H1 (cell line): ENCODE data around the gene C6orf136. TPM values are rescaled to one million over a fixed set of nuclear protein-coding genes. Genes with fewer than 3 reads are reported as not detected.
A peak's percentile ranks its signal among the peaks of the same experiment; 100 is the strongest.

Experiments
- CTCF ChIA-PET: fragments of 300-600 bp; sonication (Branson Sonifier 250); formaldehyde crosslinking; loops from one replicate; lab custom pipeline; 2021; ENCODE audit not compliant: partially characterized antibody; lab: Charles Lee
- POLR2A ChIA-PET: fragments of 300-600 bp; sonication (Branson Sonifier 250); formaldehyde crosslinking; loops from one replicate; lab custom pipeline; 2021; ENCODE audit warnings: inconsistent platforms; ENCODE audit not compliant: partially characterized antibody; lab: Charles Lee
- DNase-seq, 2 experiments: peaks; one replicate each; pipeline versions ENCODE4 v3.0.0 to v3.0.0-alpha.2; 2010 to 2022; ENCODE audit warnings: low spot score in 2 of 2, low read depth in 1 of 2, mixed read lengths in 1 of 2
- FAIRE-seq: peaks from 2 replicates; lab custom pipeline; 2011; peaks lifted over from hg19 to GRCh38; lab: Jason Lieb, UNC
- H2AFZ ChIP-seq: 2 replicates; pipeline ENCODE4 v1.8.1; 2012; ENCODE audit warnings: low read length, inconsistent platforms
- H2AK5ac ChIP-seq: 2 replicates; pipeline ENCODE4 v1.6.1; 2013; ENCODE audit warnings: low read depth, low read length
- H2BK120ac ChIP-seq: replicated peaks from 2 replicates; pipeline ENCODE3; 2013; ENCODE audit warnings: low read depth, low read length, inconsistent platforms
- H2BK12ac ChIP-seq: 2 replicates; pipeline ENCODE4 v1.6.1; 2013; ENCODE audit warnings: low read depth, low read length
- H2BK15ac ChIP-seq: 2 replicates; pipeline ENCODE4 v1.6.1; 2013; ENCODE audit warnings: low read length
- H2BK20ac ChIP-seq: 2 replicates; pipeline ENCODE4 v1.6.1; 2013; ENCODE audit warnings: low read length
- H2BK5ac ChIP-seq: 2 replicates; pipeline ENCODE4 v1.6.1; 2013; ENCODE audit warnings: low read depth, low read length
- H3K14ac ChIP-seq: 2 replicates; pipeline ENCODE4 v1.6.1; 2013; ENCODE audit warnings: inconsistent platforms; ENCODE audit not compliant: insufficient read length
- H3K18ac ChIP-seq: 2 replicates; pipeline ENCODE4 v1.6.1; 2013; ENCODE audit warnings: low read length; ENCODE audit errors: extremely low read depth
- H3K23ac ChIP-seq: 2 replicates; pipeline ENCODE4 v1.6.1; 2013; ENCODE audit warnings: inconsistent platforms; ENCODE audit not compliant: insufficient read length
- H3K23me2 ChIP-seq: 2 replicates; pipeline ENCODE4 v1.6.1; 2013; ENCODE audit warnings: low read depth, low read length
- H3K27ac ChIP-seq: 2 replicates; pipeline ENCODE4 v1.6.1; 2011; ENCODE audit warnings: low read depth, low read length, inconsistent platforms
- H3K27me3 ChIP-seq, 4 experiments: replicated peaks in 1 of 4; 1 replicate in 1 of 4; 2 replicates in 3 of 4; pipeline versions ENCODE4 v1.6.1 to v1.8.1; 2011 to 2013; ENCODE audit warnings: low read length in 3 of 4, mild to moderate bottlenecking in 3 of 4, inconsistent platforms in 2 of 4, mixed read lengths in 2 of 4, moderate library complexity in 1 of 4; ENCODE audit not compliant: control insufficient read depth in 3 of 4, insufficient read depth in 3 of 4; ENCODE audit errors: extremely low read depth in 1 of 4
- H3K36me3 ChIP-seq, 4 experiments: 2 replicates each; pipeline versions ENCODE4 v1.6.1 to v1.8.1; 2011 to 2013; ENCODE audit warnings: mild to moderate bottlenecking in 4 of 4, low read length in 3 of 4, moderate library complexity in 2 of 4, control low read depth in 1 of 4, inconsistent platforms in 1 of 4; ENCODE audit not compliant: insufficient read depth in 4 of 4, control insufficient read depth in 2 of 4
- H3K4ac ChIP-seq: replicated peaks from 2 replicates; pipeline ENCODE3; 2013; ENCODE audit warnings: low read length, low read depth, mixed read lengths, inconsistent platforms; ENCODE audit not compliant: insufficient read length
- H3K4me1 ChIP-seq, 4 experiments: replicated peaks in 1 of 4; 1 replicate in 1 of 4; 2 replicates in 3 of 4; pipeline versions ENCODE4 v1.6.1 to v1.8.1; 2011 to 2013; ENCODE audit warnings: low read length in 3 of 4, inconsistent platforms in 2 of 4, mixed read lengths in 1 of 4; ENCODE audit not compliant: insufficient read depth in 4 of 4, control insufficient read depth in 3 of 4
- H3K4me2 ChIP-seq, 2 experiments: 2 replicates each; pipeline versions ENCODE4 v1.6.1 to v1.8.1; 2011 to 2013; ENCODE audit warnings: low read depth in 2 of 2, low read length in 2 of 2, control low read depth in 1 of 2, inconsistent platforms in 1 of 2, mild to moderate bottlenecking in 1 of 2; ENCODE audit not compliant: insufficient read depth in 1 of 2
- H3K4me3 ChIP-seq, 4 experiments: fragments of 200-600, 300-600 bp in 1 of 4; sonication (generic), shearing (Covaris generic), sonication (Bioruptor Twin) in 1 of 4; 2 replicates each; pipeline versions ENCODE4 v1.5.1 to v1.8.1; 2011 to 2016; ENCODE audit warnings: low read length in 4 of 4, low read depth in 3 of 4, control low read depth in 2 of 4, inconsistent platforms in 2 of 4, mild to moderate bottlenecking in 2 of 4, mixed read lengths in 1 of 4, moderate library complexity in 1 of 4; ENCODE audit not compliant: insufficient read depth in 2 of 4; ENCODE audit errors: extremely low read depth in 1 of 4
- H3K56ac ChIP-seq: replicated peaks from 2 replicates; pipeline ENCODE3; 2013; ENCODE audit warnings: low read depth, mild to moderate bottlenecking, mixed read lengths, low read length, inconsistent platforms; ENCODE audit not compliant: insufficient read length
- H3K79me1 ChIP-seq: 2 replicates; pipeline ENCODE4 v1.6.1; 2013; ENCODE audit warnings: low read depth, low read length, control low read depth
- H3K79me2 ChIP-seq, 2 experiments: 2 replicates each; pipeline versions ENCODE4 v1.6.1 to v1.8.1; 2012 to 2013; ENCODE audit warnings: low read length in 2 of 2, mild to moderate bottlenecking in 2 of 2, inconsistent platforms in 1 of 2; ENCODE audit not compliant: insufficient read depth in 2 of 2, control insufficient read depth in 1 of 2
- H3K9ac ChIP-seq, 4 experiments: replicated peaks in 1 of 4; 1 replicate in 1 of 4; 2 replicates in 3 of 4; pipeline versions ENCODE4 v1.6.1 to v1.8.1; 2011 to 2013; ENCODE audit warnings: low read depth in 3 of 4, low read length in 3 of 4, control low read depth in 2 of 4, mild to moderate bottlenecking in 2 of 4, moderate library complexity in 2 of 4, inconsistent platforms in 1 of 4; ENCODE audit errors: extremely low read depth in 1 of 4
- H3K9me3 ChIP-seq, 2 experiments: 2 replicates each; pipeline versions ENCODE4 v1.6.1 to v1.8.1; 2012 to 2013; ENCODE audit warnings: mild to moderate bottlenecking in 2 of 2, moderate library complexity in 2 of 2, control low read depth in 1 of 2, inconsistent platforms in 1 of 2, low read depth in 1 of 2, low read length in 1 of 2, mixed read lengths in 1 of 2; ENCODE audit not compliant: insufficient read depth in 2 of 2
- H4K20me1 ChIP-seq, 2 experiments: replicated peaks in 1 of 2; 2 replicates each; pipeline versions ENCODE3 to v1.8.1; 2011 to 2013; ENCODE audit warnings: inconsistent platforms in 2 of 2, low read length in 2 of 2, mild to moderate bottlenecking in 1 of 2; ENCODE audit not compliant: insufficient read depth in 2 of 2, control insufficient read depth in 1 of 2
- H4K5ac ChIP-seq: 2 replicates; pipeline ENCODE4 v1.6.1; 2013; ENCODE audit warnings: low read length, low read depth, mixed read lengths, inconsistent platforms; ENCODE audit not compliant: insufficient read length
- H4K8ac ChIP-seq: 2 replicates; pipeline ENCODE4 v1.8.0; 2013; ENCODE audit warnings: mild to moderate bottlenecking, moderate library complexity, low read length, inconsistent platforms; ENCODE audit not compliant: insufficient read depth; ENCODE audit errors: extremely low read depth
- H4K91ac ChIP-seq: replicated peaks from 2 replicates; pipeline ENCODE3; 2013; ENCODE audit warnings: low read length, mixed read lengths, inconsistent platforms; ENCODE audit not compliant: insufficient read length
- CBX5 ChIP-seq: fragments of 300-800, 300-1000 bp; sonication (generic); IDR thresholded peaks from 2 replicates; pipeline ENCODE4 v1.7.1; 2016; ENCODE audit warnings: antibody characterized with exemption, low read length, low read depth
- KDM5A ChIP-seq: fragments of 200-600 bp; IDR thresholded peaks from 2 replicates; pipeline ENCODE4 v1.7.1; 2012; ENCODE audit warnings: mild to moderate bottlenecking, low read length, inconsistent platforms, mixed read lengths
- POLR2A ChIP-seq, 2 experiments: IDR thresholded peaks; 1 replicate in 1 of 2; 2 replicates in 1 of 2; pipeline ENCODE4 v1.6.1; 2011; ENCODE audit warnings: low read depth in 2 of 2, low read length in 2 of 2, mild to moderate bottlenecking in 2 of 2; ENCODE audit errors: control extremely low read depth in 1 of 2
- SP4 ChIP-seq: IDR thresholded peaks from 2 replicates; pipeline ENCODE4 v1.6.1; 2012; ENCODE audit warnings: low read length, inconsistent platforms
- TAF7 ChIP-seq: optimal IDR thresholded peaks from 2 replicates; pipeline ENCODE3; 2011; ENCODE audit warnings: low read depth, mild to moderate bottlenecking, inconsistent platforms, low read length, moderate library complexity, borderline replicate concordance
- polyA plus RNA-seq, 7 experiments: library from polyadenylated mRNA; depleted of rRNA in 3 of 7; stranded (reverse) in 5 of 7; unstranded in 2 of 7; fragments of >200 nt in 5 of 7; fragments of 200-250 nt in 2 of 7; gene quantifications; 1 replicate in 5 of 7; 2 replicates in 1 of 7; 4 replicates in 1 of 7; pipeline versions ENCODE4 v1.2.1 to v1.2.3, GENCODE V29; 2011 to 2013; ENCODE audit warnings: missing spikeins in 2 of 7, mixed read lengths in 2 of 7
- total RNA-seq: library from RNA; stranded (reverse); fragmentation: NEBNext Ultra II Directional; extraction: Animal tissue kit (Norgen Biotek cat#: 25700); gene quantifications from 2 replicates; pipeline ENCODE4 v1.2.1, GENCODE V29; 2021

Gene C6orf136
- total and polyA plus RNA-seq, 2 of the 8 experiments (the other 6 are each of a cell fraction or from before 2014, with no cell fraction given) = 20.8 to 23.1 TPM

DNA sequence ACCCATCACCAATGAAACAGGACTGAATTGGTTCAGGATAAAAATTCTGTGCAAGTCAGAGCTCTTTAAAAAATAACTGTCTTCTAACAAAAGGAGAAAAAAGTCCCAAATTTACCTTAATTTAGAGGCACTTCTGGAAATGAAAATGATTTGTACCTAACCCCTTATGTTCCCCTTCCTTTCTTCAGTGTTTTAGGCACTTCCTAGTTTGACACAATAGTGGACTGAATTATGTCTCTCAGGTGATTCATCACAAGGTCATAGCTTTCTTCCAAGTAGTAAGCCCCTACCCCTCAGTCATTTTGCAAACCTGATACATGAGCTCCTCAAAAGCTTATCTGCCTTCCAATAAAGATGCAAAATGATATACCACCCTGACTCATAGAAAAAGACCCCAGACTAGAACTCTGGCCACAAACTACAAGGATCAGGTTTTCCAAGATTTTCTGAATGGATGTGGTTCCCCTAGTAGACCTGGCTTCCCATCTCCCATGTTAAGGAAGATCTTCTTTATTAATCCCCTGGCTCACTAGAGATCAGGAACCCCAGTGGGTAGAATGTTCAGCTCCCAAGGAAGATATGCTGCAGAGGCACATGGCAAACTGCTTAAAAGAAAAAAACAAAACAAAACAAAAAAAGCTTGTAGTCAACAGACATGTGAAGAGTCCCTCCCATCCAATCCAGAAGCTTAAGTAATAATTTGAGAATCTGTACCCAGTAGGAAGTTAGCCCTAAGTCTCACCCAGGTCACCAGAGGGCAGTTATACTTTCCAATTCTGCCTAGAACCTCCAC, 33.5 kb upstream of the C6orf136 start:
- peaks cover 9% of the 10 kb centered on the region; the same call in 1 of the 2 replicates for H3K79me1 ChIP-seq
- no peak overlapping the region for H4K5ac ChIP-seq
- H3K79me2 ChIP-seq = peaks cover 4 to 65% of the 10 kb centered on the region in 2 experiments; a peak in 3 of 4 replicates
- no peak overlapping the region for H2AFZ ChIP-seq
- TF ChIP-seq KDM5A (no peak), SP4 (0 out of 2 replicates have a peak, but pooled peaks have one; percentile 12), CBX5 (no peak), TAF7 (peak; percentile 16), POLR2A (IDR thresholded peaks at IDR 0.05; ENCODE audit: control extremely low read depth in 1 of 2, low read depth in 2 of 2, low read length in 2 of 2) (peak; percentile 2 to 34; a peak in 2 of 3 replicates)
- H2BK12ac ChIP-seq = no peak overlapping the region
- H3K18ac ChIP-seq = no peak overlapping the region
- H3K9ac ChIP-seq = no peak overlapping the region
- no peak overlapping the region for H3K14ac ChIP-seq
- POLR2A ChIA-PET = interaction anchor here (0.8 to 4.8 kb wide), 28 partner anchors 15 to 288 kb away, joined by 3 to 443 read pairs (median 6); partner anchors contain the start of genes ABCF1, ATAT1, C6orf136 and GNL1
- peaks cover 0 to 6% (median 3%) of the 10 kb centered on the region in 4 experiments; a peak in 4 of 7 replicates for H3K4me1 ChIP-seq
- no peak overlapping the region for H3K56ac ChIP-seq
- no peak overlapping the region for H2BK20ac ChIP-seq
- peaks cover 13 to 56% (median 27%) of the 10 kb centered on the region in 4 experiments for H3K36me3 ChIP-seq
- no peak overlapping the region for H4K8ac ChIP-seq
- no peak overlapping the region for H3K23ac ChIP-seq
- FAIRE-seq (no peak), DNase-seq (no peak)
- H4K20me1 ChIP-seq = peaks cover 4 to 6% of the 10 kb centered on the region in 2 experiments
- no peak overlapping the region for H3K4ac ChIP-seq
- H3K9me3 ChIP-seq = no peaks in the 10 kb centered on the region
- peak overlapping the region in 1 of 4 experiments; percentile 90; a peak in 2 of 8 replicates for H3K4me3 ChIP-seq
- no peak overlapping the region for H4K91ac ChIP-seq
- peaks cover 13% of the 10 kb centered on the region for H3K23me2 ChIP-seq
- no peak overlapping the region for H2BK5ac ChIP-seq
- H2BK15ac ChIP-seq = no peak overlapping the region
- CTCF ChIA-PET = interaction anchor here (0.6 to 2.4 kb wide), 15 partner anchors 8 to 130 kb away, joined by 3 to 17 read pairs (median 4); partner anchors contain the start of genes ATAT1 and DHX16
- H3K27me3 ChIP-seq = no peaks in the 10 kb centered on the region
- H2AK5ac ChIP-seq = no peak overlapping the region
- no peak overlapping the region for H2BK120ac ChIP-seq
- H3K27ac ChIP-seq = no peak overlapping the region
- H3K4me2 ChIP-seq = peak overlapping the region; percentile 4 to 98; a peak in 2 of 4 replicates
